Liver (tissue), 9 donors: Measurements from ENCODE around the gene FOXD2. TPM values are rescaled to one million over a fixed set of nuclear protein-coding genes. Genes with fewer than 3 reads are reported as not detected.

ENCODE experiments used
- DNase-seq: peaks from one replicate; pipeline ENCODE4 v3.0.0-alpha.2; 2017; ENCODE audit warnings: low spot score
- H3K27ac ChIP-seq, 2 donors: one replicate each; pipeline ENCODE4 v1.7.0; 2013; ENCODE audit warnings: inconsistent platforms in 2 of 2, low read length in 2 of 2, control low read depth in 1 of 2, low read depth in 1 of 2, mild to moderate bottlenecking in 1 of 2
- H3K27me3 ChIP-seq, 4 donors: one replicate each; pipeline versions ENCODE4 v1.6.1 to v1.7.0; 2013; ENCODE audit warnings: low read length in 3 of 4, inconsistent platforms in 1 of 4, mild to moderate bottlenecking in 1 of 4, moderate library complexity in 1 of 4; ENCODE audit not compliant: control insufficient read depth in 4 of 4, insufficient read depth in 4 of 4
- H3K36me3 ChIP-seq, 4 donors: one replicate each; pipeline versions ENCODE4 v1.6.1 to v1.7.0; 2013; ENCODE audit warnings: low read length in 3 of 4, mild to moderate bottlenecking in 3 of 4, low read depth in 1 of 4, moderate library complexity in 1 of 4; ENCODE audit not compliant: control insufficient read depth in 4 of 4, insufficient read depth in 3 of 4
- H3K4me1 ChIP-seq, 4 donors: one replicate each; pipeline versions ENCODE4 v1.6.1 to v1.7.0; 2013; ENCODE audit warnings: low read length in 3 of 4, mild to moderate bottlenecking in 3 of 4, moderate library complexity in 1 of 4; ENCODE audit not compliant: control insufficient read depth in 4 of 4, insufficient read depth in 4 of 4
- H3K4me3 ChIP-seq, 3 donors: one replicate each; pipeline versions ENCODE4 v1.6.1 to v1.7.0; 2013; ENCODE audit warnings: low read length in 3 of 3, control low read depth in 1 of 3, low read depth in 1 of 3, mild to moderate bottlenecking in 1 of 3
- H3K9ac ChIP-seq, 2 donors: one replicate each; pipeline ENCODE4 v1.7.0; 2013; ENCODE audit warnings: low read length in 2 of 2, mild to moderate bottlenecking in 2 of 2, moderate library complexity in 2 of 2, control low read depth in 1 of 2, low read depth in 1 of 2
- H3K9me3 ChIP-seq, 4 donors: one replicate each; pipeline versions ENCODE4 v1.6.1 to v1.7.0; 2013; ENCODE audit warnings: low read length in 3 of 4; ENCODE audit not compliant: control insufficient read depth in 4 of 4
- EGR1 ChIP-seq, 2 donors: IDR thresholded peaks; 2 replicates each; pipeline ENCODE4 v1.6.1; 2016 to 2018; ENCODE audit warnings: antibody characterized with exemption in 2 of 2, low read depth in 2 of 2
- FOXA1 ChIP-seq: IDR thresholded peaks from 2 replicates; pipeline ENCODE4 v1.6.1; 2016; ENCODE audit warnings: antibody characterized with exemption
- FOXA2 ChIP-seq: IDR thresholded peaks from 2 replicates; pipeline ENCODE4 v1.6.1; 2016; ENCODE audit warnings: antibody characterized with exemption
- GABPA ChIP-seq, 2 donors: IDR thresholded peaks in 1 of 2; conservative IDR thresholded peaks in 1 of 2; 2 replicates each; pipeline ENCODE4 v1.6.1; 2016; ENCODE audit warnings: antibody characterized with exemption in 2 of 2, mild to moderate bottlenecking in 1 of 2, moderate library complexity in 1 of 2
- HNF4A ChIP-seq, 2 donors: conservative IDR thresholded peaks; 2 replicates each; pipeline ENCODE4 v1.6.1; 2016; ENCODE audit warnings: antibody characterized with exemption in 2 of 2, mild to moderate bottlenecking in 2 of 2
- HNF4G ChIP-seq: IDR thresholded peaks from 2 replicates; pipeline ENCODE4 v1.6.1; 2016; ENCODE audit warnings: antibody characterized with exemption
- NR2F2 ChIP-seq: IDR thresholded peaks from 2 replicates; pipeline ENCODE4 v1.6.1; 2016; ENCODE audit warnings: antibody characterized with exemption
- RAD21 ChIP-seq, 2 donors: IDR thresholded peaks; 2 replicates each; pipeline ENCODE4 v1.6.1; 2016; ENCODE audit warnings: antibody characterized with exemption in 2 of 2, mild to moderate bottlenecking in 2 of 2
- REST ChIP-seq: IDR thresholded peaks from 2 replicates; pipeline ENCODE4 v1.6.1; 2016; ENCODE audit warnings: antibody characterized with exemption, mild to moderate bottlenecking
- RXRA ChIP-seq, 2 donors: IDR thresholded peaks; 2 replicates each; pipeline ENCODE4 v1.6.1; 2017 to 2018; ENCODE audit warnings: antibody characterized with exemption in 2 of 2, mild to moderate bottlenecking in 1 of 2
- SP1 ChIP-seq: IDR thresholded peaks from 2 replicates; pipeline ENCODE4 v1.6.1; 2018; ENCODE audit warnings: antibody characterized with exemption, mild to moderate bottlenecking
- TAF1 ChIP-seq: conservative IDR thresholded peaks from 2 replicates; pipeline ENCODE4 v1.6.1; 2016; ENCODE audit warnings: antibody characterized with exemption, mild to moderate bottlenecking
- YY1 ChIP-seq: IDR thresholded peaks from 2 replicates; pipeline ENCODE4 v1.6.1; 2016; ENCODE audit warnings: antibody characterized with exemption, mild to moderate bottlenecking
- WGBS: extraction: QIAGEN DNeasy Blood & Tissue Kit; methylation state at CpG from one replicate; pipeline ENCODE4 v1.1.7; 2013; 5-methylcytosine and 5-hydroxymethylcytosine counted together
- polyA plus RNA-seq, 2 donors: library from polyadenylated mRNA; stranded (reverse) in 1 of 2; unstranded in 1 of 2; fragments of 200-250 nt in 1 of 2; fragments of >200 nt in 1 of 2; fragmentation: Nextera tagmentation in 1 of 2; extraction: Ambion mirVana in 1 of 2; gene quantifications; one replicate each; pipeline versions ENCODE4 v1.2.1 to v1.2.3, GENCODE V29; 2013 to 2015
- total RNA-seq, 2 donors: library from RNA; depleted of rRNA; stranded (reverse); fragments of >200 nt; gene quantifications; one replicate each; pipeline ENCODE4 v1.2.3, GENCODE V29; 2014
- TF ChIP-seq, protein P1 (sequence below): IDR thresholded peaks from 2 replicates; pipeline ENCODE4 v1.6.1; 2016; ENCODE audit warnings: antibody characterized with exemption
- TF ChIP-seq, protein P2 (sequence below): fragments of 150-350 bp; IDR thresholded peaks from 2 replicates; pipeline ENCODE4 v1.5.1; 2017; ENCODE audit warnings: improper control_type of control experiment, low read depth, low read length; ENCODE audit not compliant: missing input control
- donor health status: healthy.
- donor health status: healthy.
- donor health status: healthy.
- donor health status: healthy.
- donor health status: healthy.

Gene FOXD2
- total and polyA plus RNA-seq, 4 donors: 0.05 to 0.17 (median 0.08) TPM; not detected in 1

DNA sequence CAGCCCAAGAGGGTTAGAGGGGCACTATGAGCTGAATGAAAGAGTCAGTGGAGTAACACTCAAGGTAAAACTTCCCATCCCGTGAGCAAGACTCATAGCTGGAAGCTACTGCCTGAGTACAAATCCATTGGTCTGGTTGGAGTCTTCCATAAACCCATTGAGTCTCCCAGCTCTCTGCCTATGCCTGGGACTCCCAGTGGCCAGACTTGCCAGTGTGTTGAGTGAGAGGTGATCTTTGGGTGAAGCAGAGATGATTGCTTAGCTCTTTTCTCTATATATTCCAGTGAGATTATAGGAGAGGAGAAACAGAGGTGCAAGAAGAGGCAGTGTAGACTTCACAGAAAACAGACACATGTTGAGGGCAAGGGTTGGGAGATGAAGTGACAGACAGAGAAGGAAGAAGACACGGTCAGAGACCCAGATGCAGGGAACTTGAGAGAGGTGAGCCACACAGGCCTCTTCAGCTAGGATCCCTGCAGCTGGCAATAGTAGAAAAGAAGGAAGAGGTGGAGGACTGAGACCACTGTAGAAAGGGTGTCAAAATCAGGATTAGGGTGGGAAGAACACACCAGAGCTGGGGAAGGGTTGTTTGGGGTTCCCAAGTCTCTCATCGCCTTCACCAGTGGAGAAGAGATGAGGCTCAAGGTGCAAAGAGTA is 3.7 kb downstream of the FOXD2 start (continued):
- TF ChIP-seq, protein P1, sequence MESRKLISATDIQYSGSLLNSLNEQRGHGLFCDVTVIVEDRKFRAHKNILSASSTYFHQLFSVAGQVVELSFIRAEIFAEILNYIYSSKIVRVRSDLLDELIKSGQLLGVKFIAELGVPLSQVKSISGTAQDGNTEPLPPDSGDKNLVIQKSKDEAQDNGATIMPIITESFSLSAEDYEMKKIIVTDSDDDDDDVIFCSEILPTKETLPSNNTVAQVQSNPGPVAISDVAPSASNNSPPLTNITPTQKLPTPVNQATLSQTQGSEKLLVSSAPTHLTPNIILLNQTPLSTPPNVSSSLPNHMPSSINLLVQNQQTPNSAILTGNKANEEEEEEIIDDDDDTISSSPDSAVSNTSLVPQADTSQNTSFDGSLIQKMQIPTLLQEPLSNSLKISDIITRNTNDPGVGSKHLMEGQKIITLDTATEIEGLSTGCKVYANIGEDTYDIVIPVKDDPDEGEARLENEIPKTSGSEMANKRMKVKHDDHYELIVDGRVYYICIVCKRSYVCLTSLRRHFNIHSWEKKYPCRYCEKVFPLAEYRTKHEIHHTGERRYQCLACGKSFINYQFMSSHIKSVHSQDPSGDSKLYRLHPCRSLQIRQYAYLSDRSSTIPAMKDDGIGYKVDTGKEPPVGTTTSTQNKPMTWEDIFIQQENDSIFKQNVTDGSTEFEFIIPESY: no peak
- TF ChIP-seq FOXA2 (no peak), NR2F2 (no peak), TAF1 (no peak), GABPA (IDR thresholded peaks at IDR 0.05 in 1 of 2, conservative IDR thresholded peaks at IDR 0.05 in 1 of 2) (no peak), RXRA (IDR thresholded peaks at IDR 0.05) (no peak), FOXA1 (no peak), YY1 (no peak)

- H3K9ac ChIP-seq: no peak overlapping the region
- peaks cover 0 to 36% (median 15%) of the 10 kb centered on the region in 4 donors for H3K27me3 ChIP-seq
- 83% methylated on average over 4 of the region's 4 CpGs for WGBS
- peaks cover 0 to 14% (median 6%) of the 10 kb centered on the region in 4 donors for H3K4me1 ChIP-seq
- H3K4me3 ChIP-seq: no peak overlapping the region
- TF ChIP-seq REST: no peak
- TF ChIP-seq SP1: no peak
- TF ChIP-seq, protein P2, sequence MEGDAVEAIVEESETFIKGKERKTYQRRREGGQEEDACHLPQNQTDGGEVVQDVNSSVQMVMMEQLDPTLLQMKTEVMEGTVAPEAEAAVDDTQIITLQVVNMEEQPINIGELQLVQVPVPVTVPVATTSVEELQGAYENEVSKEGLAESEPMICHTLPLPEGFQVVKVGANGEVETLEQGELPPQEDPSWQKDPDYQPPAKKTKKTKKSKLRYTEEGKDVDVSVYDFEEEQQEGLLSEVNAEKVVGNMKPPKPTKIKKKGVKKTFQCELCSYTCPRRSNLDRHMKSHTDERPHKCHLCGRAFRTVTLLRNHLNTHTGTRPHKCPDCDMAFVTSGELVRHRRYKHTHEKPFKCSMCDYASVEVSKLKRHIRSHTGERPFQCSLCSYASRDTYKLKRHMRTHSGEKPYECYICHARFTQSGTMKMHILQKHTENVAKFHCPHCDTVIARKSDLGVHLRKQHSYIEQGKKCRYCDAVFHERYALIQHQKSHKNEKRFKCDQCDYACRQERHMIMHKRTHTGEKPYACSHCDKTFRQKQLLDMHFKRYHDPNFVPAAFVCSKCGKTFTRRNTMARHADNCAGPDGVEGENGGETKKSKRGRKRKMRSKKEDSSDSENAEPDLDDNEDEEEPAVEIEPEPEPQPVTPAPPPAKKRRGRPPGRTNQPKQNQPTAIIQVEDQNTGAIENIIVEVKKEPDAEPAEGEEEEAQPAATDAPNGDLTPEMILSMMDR: no peak
- TF ChIP-seq FOXA1: no peak
- TF ChIP-seq GABPA (IDR thresholded peaks at IDR 0.05 in 1 of 2, conservative IDR thresholded peaks at IDR 0.05 in 1 of 2): no peak
- TF ChIP-seq, protein P1: no peak
- no peak for TF ChIP-seq RXRA (IDR thresholded peaks at IDR 0.05)
- TF ChIP-seq YY1: no peak
- no peak for TF ChIP-seq RAD21 (IDR thresholded peaks at IDR 0.05)
- TF ChIP-seq EGR1 (IDR thresholded peaks at IDR 0.05; ENCODE audit: low read depth in 2 of 2): no peak
- TF ChIP-seq HNF4A (conservative IDR thresholded peaks at IDR 0.05): no peak
- no peak for TF ChIP-seq FOXA2
- no peak for TF ChIP-seq HNF4G
- peaks cover 0 to 11% (median 1%) of the 10 kb centered on the region in 4 donors for H3K9me3 ChIP-seq
- DNase-seq: no peak
- H3K36me3 ChIP-seq: no peaks in the 10 kb centered on the region
- H3K27ac ChIP-seq: no peak overlapping the region
Measured at GRCh38 chr1:47442202-47442601, 4.4 kb downstream of the FOXD2 start.
